BLaER1 (cell line): ENCODE measurements around the gene SOX30.

Experiments
- H3K27ac ChIP-seq: shearing (Covaris generic); formaldehyde crosslinking; 2 replicates; pipeline ENCODE4 v1.8.1; 2022
- H3K27me3 ChIP-seq: shearing (Covaris generic); formaldehyde crosslinking; 2 replicates; pipeline ENCODE4 v1.8.1; 2022
- H3K36me3 ChIP-seq: shearing (Covaris generic); formaldehyde crosslinking; 2 replicates; pipeline ENCODE4 v1.8.1; 2022
- H3K4me1 ChIP-seq: shearing (Covaris generic); formaldehyde crosslinking; 2 replicates; pipeline ENCODE4 v1.8.1; 2022
- H3K4me2 ChIP-seq: shearing (Covaris generic); formaldehyde crosslinking; 2 replicates; pipeline ENCODE4 v1.8.1; 2022
- H3K4me3 ChIP-seq: shearing (Covaris generic); formaldehyde crosslinking; 2 replicates; pipeline ENCODE4 v1.8.1; 2022
- H3K9ac ChIP-seq: shearing (Covaris generic); formaldehyde crosslinking; 2 replicates; pipeline ENCODE4 v1.8.1; 2022
- H3K9me3 ChIP-seq: shearing (Covaris generic); formaldehyde crosslinking; 2 replicates; pipeline ENCODE4 v1.8.1; 2022
- H4K20me1 ChIP-seq: shearing (Covaris generic); formaldehyde crosslinking; 2 replicates; pipeline ENCODE4 v1.8.1; 2022
- Cebpa-rat ChIP-seq: shearing (Covaris generic); IDR thresholded peaks from 2 replicates; pipeline ENCODE4 v1.8.1; 2022

SOX30 gene

DNA sequence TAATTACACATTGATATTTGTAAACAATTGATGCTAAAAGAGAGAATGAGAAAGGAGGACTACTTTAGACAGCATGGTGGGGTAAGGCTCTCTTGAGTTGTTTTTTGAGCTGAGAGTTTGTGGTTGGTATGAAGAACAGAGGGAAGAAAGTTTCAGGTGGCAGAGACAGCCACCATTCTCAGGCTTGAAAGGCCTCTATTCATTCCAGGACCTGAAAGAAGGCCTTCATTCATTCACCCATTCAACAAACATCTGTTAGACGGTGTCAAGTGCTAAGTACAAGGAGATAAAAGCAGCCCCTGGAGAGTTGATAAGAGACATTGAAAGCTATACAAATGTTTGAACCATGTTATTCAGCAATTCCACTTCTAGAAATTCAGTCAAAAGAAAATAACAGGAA is 55.0 kb downstream of the SOX30 start:
- peaks cover 74% of the 10 kb centered on the region for H3K4me1 ChIP-seq
- H3K36me3 ChIP-seq, result no peaks in the 10 kb centered on the region
- no peaks in the 10 kb centered on the region for H3K9me3 ChIP-seq
- H3K9ac ChIP-seq, result no peak overlapping the region
- no peak overlapping the region for H3K4me3 ChIP-seq
- H4K20me1 ChIP-seq, result no peaks in the 10 kb centered on the region
- H3K27me3 ChIP-seq, result no peaks in the 10 kb centered on the region
- H3K4me2 ChIP-seq, result peak overlapping the region; percentile 87
- H3K27ac ChIP-seq, result 0 out of 2 replicates have a peak overlapping the region, but pooled peaks have one; percentile 32
- TF ChIP-seq Cebpa-rat, result no peak

DNA sequence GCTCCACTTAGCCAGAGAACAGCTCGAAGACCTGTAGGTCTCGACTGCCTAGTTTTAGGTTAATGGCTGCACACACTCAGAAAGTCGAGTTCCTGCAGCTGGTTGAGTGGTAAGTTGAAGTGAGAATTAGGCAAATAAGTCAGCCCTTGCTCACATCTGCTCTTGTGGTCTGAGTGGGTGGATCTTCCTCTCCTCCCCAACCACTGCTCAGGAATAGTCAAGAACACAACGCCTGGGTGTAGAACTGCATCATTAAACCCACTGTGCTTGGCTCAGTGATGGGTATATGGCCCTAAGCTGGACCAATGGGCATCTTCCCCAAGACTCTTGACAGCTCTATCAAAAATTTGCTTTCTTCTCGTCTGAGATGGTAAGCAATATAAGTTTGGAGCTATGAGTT is 55.8 kb downstream of the SOX30 start:
- H3K4me2 ChIP-seq, result peak overlapping the region; percentile 87
- no peak overlapping the region for H3K9ac ChIP-seq
- H3K9me3 ChIP-seq, result no peaks in the 10 kb centered on the region
- no peaks in the 10 kb centered on the region for H3K36me3 ChIP-seq
- H3K4me1 ChIP-seq, result peaks cover 77% of the 10 kb centered on the region
- TF ChIP-seq Cebpa-rat, result no peak
- H3K27ac ChIP-seq, result peak overlapping the region; percentile 39
- H4K20me1 ChIP-seq, result no peaks in the 10 kb centered on the region
- H3K4me3 ChIP-seq, result no peak overlapping the region
- no peaks in the 10 kb centered on the region for H3K27me3 ChIP-seq

DNA sequence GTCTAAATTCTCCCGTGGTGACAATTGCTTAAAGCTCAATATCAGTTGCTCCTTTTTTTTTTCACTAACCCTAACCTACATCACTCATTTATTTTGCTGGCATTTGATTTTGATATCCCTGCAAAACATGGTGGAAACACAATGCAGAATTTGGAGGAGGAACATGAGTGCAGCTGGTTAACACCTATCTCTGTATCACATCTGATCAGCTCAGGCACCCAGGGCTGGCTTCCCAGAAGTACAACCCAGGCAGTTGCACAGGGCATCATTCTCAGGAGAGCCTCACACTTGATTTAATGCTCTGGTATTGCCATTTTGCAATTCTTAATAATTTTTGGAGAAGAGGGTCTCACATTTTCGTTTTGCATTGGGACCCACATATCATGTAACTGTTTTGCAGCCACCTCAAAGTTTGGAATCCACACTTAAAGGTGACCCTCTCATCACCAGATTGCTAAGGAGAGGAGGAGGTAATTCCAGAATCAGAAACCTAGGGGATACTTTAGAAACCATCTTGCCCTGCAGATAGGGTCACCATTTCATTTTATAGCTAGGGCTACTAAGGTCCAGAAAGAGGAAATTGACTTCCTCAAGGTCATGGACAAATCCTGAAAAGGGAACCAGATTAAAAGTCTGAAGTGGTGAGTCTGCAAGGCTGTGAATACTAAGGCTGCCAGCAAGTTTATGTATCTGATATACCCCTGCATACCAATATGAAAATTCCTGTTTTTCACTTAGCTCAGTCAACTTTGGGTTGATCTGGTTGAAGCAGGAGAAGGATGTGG is 57.4 kb downstream of the SOX30 start:
- Histone ChIP-seq H3K27me3 (no peaks in the 10 kb centered on the region), H3K4me2 (peak overlapping the region; percentile 87), H3K9me3 (no peaks in the 10 kb centered on the region), H3K4me1 (peaks cover 85% of the 10 kb centered on the region), H3K9ac (no peak overlapping the region), H3K4me3 (no peak overlapping the region), H4K20me1 (no peaks in the 10 kb centered on the region), H3K27ac (peak overlapping the region; percentile 39; the same call in 1 of the 2 replicates), H3K36me3 (no peaks in the 10 kb centered on the region)
- TF ChIP-seq Cebpa-rat, result no peak

DNA sequence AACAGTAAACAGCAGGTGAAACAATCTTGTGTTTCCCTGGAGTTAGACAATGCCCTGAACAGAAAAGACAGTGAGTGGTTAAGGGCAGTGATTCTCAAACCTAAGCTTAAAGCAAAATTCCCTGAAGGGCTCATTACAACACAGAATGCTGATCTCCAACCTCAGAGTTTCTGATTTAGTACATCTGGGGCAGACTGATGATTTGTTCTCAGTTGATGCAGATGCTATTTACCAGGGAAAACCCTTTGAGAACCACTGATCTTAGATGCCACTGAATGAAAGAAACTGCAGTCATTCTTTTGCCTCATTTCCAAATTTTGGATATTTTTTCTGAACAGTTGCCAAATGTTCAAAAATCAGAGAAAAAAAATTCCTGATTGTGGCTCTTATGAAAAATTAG is 58.0 kb downstream of the SOX30 start:
- H3K9ac ChIP-seq, result no peak overlapping the region
- H3K27me3 ChIP-seq, result no peaks in the 10 kb centered on the region
- H3K4me1 ChIP-seq, result peaks cover 82% of the 10 kb centered on the region
- no peak for TF ChIP-seq Cebpa-rat
- no peak overlapping the region for H3K4me3 ChIP-seq
- H3K9me3 ChIP-seq, result no peaks in the 10 kb centered on the region
- H3K36me3 ChIP-seq, result no peaks in the 10 kb centered on the region
- peak overlapping the region; percentile 87 for H3K4me2 ChIP-seq
- no peaks in the 10 kb centered on the region for H4K20me1 ChIP-seq
- peak overlapping the region; percentile 88 for H3K27ac ChIP-seq

DNA sequence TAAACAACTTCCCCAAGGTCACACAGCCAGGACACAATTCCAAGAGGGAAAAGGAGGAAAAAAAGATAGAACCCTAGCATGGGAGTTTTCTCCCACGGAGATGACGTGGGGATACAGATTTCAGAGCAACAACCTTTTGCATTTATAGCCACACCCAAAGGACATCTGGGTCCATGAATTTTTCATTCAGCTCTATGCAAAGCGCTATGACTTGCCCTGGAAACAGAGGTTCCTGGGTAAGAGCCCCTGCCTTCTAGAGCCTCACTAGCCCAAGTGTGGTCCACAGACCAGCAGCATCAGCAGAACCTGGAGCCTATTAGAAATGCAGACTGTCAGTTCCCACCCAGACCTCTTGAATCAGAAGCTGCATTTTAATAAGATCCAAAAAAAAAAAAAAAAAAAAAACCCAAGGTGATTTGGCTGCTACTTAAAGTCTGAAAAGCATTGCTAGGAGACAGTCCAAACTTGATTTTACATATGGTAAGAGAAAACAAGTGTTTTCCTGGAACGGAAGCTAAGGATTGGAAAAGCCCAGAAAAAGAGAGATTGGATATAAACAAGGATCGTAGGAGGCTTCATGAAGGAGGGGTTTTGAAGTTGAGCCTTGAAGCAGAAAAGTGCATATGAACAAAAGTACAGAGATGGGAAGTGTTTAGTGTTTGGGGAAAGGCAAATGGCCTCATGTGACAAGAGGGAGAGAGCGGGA is 59.0 kb downstream of the SOX30 start:
- H3K4me3 ChIP-seq, result peak overlapping the region; percentile 44; the same call in 1 of the 2 replicates
- no peaks in the 10 kb centered on the region for H3K36me3 ChIP-seq
- H3K27me3 ChIP-seq, result no peaks in the 10 kb centered on the region
- peak overlapping the region; percentile 87 for H3K4me2 ChIP-seq
- H4K20me1 ChIP-seq, result no peaks in the 10 kb centered on the region
- H3K9ac ChIP-seq, result peak overlapping the region; percentile 76
- peak overlapping the region; percentile 88 for H3K27ac ChIP-seq
- no peaks in the 10 kb centered on the region for H3K9me3 ChIP-seq
- peaks cover 76% of the 10 kb centered on the region for H3K4me1 ChIP-seq
- no peak for TF ChIP-seq Cebpa-rat

DNA sequence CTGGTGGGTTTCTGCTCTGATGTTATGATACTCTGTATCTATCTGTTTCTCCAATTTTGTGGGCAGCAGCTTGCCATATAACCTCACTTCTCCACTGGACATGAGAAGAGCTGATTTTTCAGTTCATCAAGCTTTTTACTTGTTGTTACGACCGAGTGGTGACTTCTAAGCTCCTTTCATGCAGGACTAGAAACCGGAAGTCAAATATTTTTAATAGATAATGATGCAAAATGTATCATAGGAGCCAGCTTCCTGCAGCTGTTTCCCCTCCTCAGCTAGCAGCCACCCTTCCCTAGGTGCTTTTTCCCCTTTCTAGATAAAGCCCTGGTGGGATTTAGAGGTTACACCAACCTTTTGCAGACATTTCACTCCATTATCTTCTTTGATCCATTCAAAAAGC is 59.6 kb downstream of the SOX30 start:
- peak overlapping the region; percentile 76 for H3K9ac ChIP-seq
- H3K27me3 ChIP-seq, result no peaks in the 10 kb centered on the region
- peak overlapping the region; percentile 87 for H3K4me2 ChIP-seq
- H3K4me1 ChIP-seq, result peaks cover 70% of the 10 kb centered on the region
- H3K9me3 ChIP-seq, result no peaks in the 10 kb centered on the region
- H3K27ac ChIP-seq, result peak overlapping the region; percentile 88
- H4K20me1 ChIP-seq, result no peaks in the 10 kb centered on the region
- peak overlapping the region; percentile 44 for H3K4me3 ChIP-seq
- no peak for TF ChIP-seq Cebpa-rat
- H3K36me3 ChIP-seq, result no peaks in the 10 kb centered on the region

DNA sequence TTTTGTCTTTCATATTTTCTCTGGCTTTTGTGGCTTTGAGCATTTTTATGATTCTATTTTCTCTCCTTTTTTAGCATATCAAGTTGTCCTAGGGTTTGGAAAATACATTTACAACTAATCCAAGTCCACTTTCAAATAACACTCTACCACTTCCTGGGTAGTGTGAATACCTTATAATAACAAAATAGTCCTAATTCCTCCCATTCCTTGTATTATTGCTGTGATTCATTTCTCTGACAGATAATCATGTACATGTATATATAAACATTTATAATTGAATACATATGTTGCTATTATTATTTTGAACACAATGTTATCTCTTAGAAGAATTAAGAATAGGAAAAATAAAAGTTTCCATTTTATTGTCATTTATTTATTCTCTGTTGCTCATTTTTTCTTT is 61.8 kb downstream of the SOX30 start:
- H3K36me3 ChIP-seq, result no peaks in the 10 kb centered on the region
- no peak overlapping the region for H3K9ac ChIP-seq
- TF ChIP-seq Cebpa-rat, result no peak
- H3K4me3 ChIP-seq, result no peak overlapping the region
- no peaks in the 10 kb centered on the region for H4K20me1 ChIP-seq
- peaks cover 48% of the 10 kb centered on the region for H3K4me1 ChIP-seq
- no peaks in the 10 kb centered on the region for H3K9me3 ChIP-seq
- no peaks in the 10 kb centered on the region for H3K27me3 ChIP-seq
- no peak overlapping the region for H3K4me2 ChIP-seq
- no peak overlapping the region for H3K27ac ChIP-seq

DNA sequence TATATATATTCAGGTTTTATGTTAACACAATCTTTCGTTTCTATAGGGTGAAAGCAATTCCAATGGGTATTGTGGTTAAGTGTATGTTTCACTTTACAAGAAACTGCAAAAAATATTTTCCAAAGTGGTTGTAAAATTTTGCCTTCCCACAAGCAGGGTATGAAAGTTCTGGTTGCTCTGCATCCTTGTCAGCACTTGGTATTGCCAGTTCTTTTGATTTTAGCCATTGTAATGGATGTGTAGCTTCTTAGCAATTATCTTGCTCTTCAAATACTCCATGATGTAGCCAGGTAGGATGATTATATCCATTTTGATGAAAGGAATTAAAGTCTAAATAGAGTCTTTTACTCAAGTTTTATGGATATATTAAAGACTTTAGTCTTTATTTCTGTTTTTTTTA is 67.6 kb downstream of the SOX30 start:
- TF ChIP-seq Cebpa-rat, result no peak
- H3K9ac ChIP-seq, result no peak overlapping the region

DNA sequence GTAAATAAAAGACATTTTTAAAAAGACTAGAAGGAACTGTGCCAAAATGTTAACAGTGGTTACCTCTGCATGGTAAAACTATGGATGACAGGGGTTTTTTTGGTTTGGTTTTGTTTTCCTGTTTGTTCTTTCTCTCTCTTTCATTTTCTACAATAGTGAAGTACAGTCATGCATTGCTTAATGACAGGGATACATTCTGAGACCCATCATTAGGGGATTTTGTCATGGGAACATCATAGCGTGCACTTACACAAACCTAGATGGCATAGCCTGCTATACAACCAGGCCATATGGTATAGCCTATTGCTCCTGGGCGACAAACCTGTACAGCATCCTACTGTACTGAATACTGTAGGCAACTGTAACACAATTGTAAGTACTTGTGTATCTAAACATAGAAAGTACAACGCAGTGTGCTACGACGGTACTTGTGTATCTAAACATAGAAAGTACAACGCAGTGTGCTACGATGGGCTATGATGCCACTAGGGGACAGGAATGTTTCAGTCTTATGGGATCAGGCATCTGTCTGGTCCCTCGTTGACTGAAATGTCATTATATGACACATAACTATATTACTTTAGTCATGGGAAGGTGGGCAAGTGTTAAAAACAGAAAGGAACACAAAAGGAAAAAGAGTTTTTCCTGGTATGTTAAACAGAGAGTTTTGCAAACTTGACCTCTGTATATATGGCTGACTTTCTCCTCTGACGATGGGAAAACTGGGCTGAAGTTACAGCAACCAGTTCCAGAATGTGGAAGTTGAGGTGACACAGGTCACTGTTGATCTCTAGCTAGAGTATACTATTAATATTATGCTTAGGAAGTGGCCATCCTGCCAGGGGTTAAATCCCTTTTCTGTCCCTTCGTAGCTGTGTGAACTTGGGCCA is 69.3 kb downstream of the SOX30 start:
- no peaks in the 10 kb centered on the region for H3K36me3 ChIP-seq

More for the DNA sequence above, 67.6 kb downstream of the SOX30 start:
- Histone ChIP-seq H3K27ac (no peak overlapping the region), H3K4me2 (no peak overlapping the region), H3K9me3 (no peaks in the 10 kb centered on the region; the same call in 1 of the 2 replicates), H3K27me3 (no peaks in the 10 kb centered on the region), H3K4me1 (peaks cover 10% of the 10 kb centered on the region), H3K4me3 (no peak overlapping the region), H3K36me3 (no peaks in the 10 kb centered on the region), H4K20me1 (no peaks in the 10 kb centered on the region)

More for the DNA sequence above, 69.3 kb downstream of the SOX30 start:
- Histone ChIP-seq H3K4me2 (no peak overlapping the region), H3K27me3 (no peaks in the 10 kb centered on the region), H3K9ac (no peak overlapping the region), H4K20me1 (no peaks in the 10 kb centered on the region), H3K4me3 (no peak overlapping the region), H3K4me1 (peaks cover 10% of the 10 kb centered on the region), H3K9me3 (no peaks in the 10 kb centered on the region; the same call in 1 of the 2 replicates), H3K27ac (no peak overlapping the region)
- TF ChIP-seq Cebpa-rat, result no peak
